SIG-M5 treated with dmso at 0.1 percent for 504 hours (cell line): ENCODE measurements around the gene FNBP1L.
A peak's percentile ranks its signal among the peaks of the same experiment; 100 is the strongest.

ENCODE experiments used
- DNase-seq: peaks from one replicate; lab custom pipeline; 2025; ENCODE audit not compliant: unreplicated experiment; lab: John Stamatoyannopoulos, UW

FNBP1L gene

DNA sequence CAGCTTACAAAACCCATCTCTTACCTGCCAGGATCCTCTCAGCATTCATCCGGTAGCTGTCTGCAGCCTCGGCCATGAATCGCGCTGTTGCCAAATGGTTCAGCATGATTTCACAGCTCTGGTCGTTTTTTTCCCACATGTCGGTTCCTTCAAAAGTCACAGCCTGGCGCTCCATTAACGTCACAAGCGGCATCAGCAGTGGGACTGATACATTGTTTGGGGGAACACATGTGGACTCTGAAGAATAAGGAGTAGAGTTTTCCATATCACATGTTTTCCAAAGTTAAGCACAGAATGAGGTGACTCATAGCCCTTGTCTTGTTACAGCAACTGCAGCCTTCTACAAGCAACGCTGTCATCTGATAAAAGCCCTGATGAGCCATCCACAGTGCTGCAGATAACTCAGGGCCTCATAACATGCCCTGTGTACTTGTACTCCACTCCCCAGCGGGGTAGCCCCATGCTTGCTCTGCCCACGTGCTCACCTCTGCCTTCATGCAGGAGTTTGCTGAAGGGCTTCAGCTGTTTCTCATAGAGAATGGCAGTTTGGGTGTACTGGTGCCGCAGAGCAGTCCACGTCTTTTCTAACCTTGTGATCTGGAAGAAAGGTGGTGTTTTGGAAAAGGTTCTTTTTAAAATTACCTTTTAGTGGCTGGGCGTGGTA, 119.5 kb downstream of the FNBP1L start:
- no peak for DNase-seq

DNA sequence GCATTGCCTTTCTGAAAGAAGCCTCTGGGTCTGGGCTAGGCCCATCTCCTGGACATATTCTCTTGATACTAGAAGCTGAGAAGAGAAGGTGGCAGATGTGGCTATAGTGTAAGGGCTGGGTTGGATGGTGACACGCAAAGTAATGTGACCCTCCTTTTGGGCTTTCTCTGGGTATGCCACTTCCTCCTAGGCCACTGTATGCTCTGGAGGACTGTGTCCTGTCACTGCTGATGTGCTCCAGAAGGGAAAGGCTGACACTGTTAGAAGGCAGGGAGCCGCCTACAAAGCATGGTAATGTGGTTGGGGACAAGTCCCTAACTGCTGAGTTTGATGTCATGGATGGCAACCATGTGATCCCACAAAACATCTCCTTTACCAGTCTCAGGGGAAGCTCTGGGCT, 121.6 kb downstream of the FNBP1L start:
- DNase-seq: no peak

DNA sequence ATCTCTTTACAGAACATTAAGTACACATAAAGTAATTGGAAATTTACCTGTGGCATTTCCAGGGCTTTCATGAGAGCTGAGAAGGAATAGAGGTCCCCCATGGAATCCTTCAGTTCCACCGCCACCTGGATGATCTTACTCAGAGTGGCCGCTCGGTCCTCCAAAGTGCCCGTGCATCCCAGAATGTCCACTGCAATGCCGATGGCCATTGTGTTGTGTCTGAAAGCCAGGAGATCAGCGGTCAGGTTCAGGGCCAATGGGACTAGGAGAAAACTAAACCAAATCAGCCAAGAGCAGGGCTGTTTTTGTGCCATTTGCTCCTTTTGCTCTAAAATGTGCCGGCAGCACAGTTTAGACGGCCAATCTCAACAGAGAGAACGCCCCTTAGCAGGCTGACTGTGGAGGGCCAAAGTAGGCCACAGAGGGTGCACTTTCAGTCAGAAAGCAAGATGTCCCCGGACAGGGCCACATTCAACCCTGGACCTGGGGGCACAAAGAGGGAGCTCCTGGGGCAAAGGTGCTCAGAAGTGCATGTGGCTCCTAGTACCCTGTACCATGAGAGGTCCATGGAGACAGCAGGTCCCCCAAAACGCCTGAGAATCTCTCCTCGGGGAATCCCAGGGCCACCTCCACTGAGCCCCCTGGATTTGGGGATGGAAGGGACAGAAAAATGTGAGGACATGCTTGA, 123.8 kb downstream of the FNBP1L start:
- no peak for DNase-seq

DNA sequence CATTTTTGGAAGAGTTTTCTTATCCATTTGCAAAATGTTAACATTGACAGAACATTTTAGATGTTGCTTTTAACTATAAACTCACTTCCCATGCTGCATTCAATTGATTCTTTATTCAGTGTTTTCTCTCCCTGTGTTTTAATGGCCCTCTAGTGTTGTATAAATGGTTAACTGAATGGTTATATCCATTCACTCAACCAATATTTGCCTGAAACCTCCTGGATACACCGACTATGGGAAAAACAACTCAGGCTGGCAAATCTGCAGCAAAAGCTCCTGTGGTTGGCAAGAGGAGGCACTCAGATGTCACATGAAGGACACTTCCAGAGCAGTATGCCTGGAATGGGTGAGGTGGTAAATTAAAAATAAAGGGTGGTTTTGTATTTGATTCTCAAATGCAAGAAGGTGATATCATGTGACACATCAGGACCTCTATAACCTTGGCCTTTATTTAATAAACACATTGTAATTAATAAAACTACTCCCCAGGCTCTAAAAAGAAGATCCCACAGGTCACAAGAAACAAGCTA, 126.1 kb downstream of the FNBP1L start:
- DNase-seq: no peak

DNA sequence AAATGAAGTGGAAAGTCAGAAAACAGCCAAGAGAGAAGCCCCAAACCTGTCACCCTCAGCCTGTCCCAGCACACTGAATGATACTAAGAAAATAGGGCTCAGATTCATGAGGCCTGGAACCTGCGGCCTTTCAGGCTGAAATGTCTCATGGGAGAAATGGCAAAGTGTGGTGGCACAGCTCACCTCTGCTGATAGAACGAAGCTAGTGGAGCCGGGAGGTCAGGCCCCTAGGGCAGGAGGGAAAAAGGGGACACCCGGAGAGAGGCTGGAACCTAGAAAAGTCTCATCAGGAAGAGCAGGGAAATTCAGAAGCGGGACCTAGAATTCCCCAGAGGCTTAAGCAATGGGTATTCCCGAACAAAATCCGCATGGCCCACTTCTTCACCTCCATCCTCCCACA, 126.6 kb downstream of the FNBP1L start:
- DNase-seq: no peak

DNA sequence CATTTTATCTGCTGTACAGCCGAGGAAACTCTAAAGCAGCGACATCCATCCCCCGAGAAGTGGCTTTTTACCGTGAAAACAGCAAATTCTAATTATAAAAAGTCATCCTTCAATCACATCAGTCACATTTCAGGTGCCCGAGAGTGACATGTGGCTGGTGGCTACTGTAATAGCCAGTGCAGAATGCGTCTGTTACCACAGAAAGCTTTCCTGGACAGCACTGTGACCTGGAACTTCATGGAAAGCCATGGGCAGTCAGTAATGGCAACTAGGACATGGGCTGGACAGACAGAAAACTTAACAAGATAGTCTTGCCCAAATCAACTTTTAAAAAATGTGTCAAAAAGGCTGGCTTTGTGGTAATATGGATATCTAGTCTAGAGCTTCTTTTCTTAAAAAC, 127.1 kb downstream of the FNBP1L start:
- DNase-seq: no peak

DNA sequence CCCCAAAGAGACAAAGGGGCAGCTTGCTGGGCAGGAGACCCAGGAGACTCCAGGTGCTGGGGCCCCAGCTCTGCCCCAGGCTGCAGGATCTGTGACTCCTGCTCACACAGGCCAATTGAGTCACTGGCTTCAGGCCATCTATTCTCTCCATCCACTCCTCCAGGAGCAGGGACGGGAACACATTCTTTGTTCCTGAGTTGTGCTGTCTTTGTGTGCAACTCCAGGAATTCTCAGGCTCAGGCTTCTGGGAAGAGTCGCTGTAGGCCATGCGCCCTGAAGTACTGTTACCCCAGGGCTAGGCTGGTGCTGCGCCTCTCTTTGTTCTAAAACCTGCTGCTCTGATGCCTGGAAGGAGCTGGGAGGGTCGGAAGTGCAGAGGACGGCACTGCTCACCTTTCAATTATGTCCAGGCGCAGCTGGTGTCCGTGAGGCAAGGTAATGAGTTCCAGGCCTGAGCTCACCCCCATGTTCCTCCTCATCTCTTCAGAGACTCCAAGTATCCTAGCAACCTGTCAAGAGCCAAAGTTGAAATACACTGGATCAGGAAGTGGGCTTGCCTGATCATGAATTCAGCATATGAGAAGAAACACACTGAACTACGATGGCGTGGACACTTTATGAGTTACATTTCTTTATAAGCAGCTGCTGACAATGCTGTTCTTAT, 127.8 kb downstream of the FNBP1L start:
- DNase-seq: no peak

DNA sequence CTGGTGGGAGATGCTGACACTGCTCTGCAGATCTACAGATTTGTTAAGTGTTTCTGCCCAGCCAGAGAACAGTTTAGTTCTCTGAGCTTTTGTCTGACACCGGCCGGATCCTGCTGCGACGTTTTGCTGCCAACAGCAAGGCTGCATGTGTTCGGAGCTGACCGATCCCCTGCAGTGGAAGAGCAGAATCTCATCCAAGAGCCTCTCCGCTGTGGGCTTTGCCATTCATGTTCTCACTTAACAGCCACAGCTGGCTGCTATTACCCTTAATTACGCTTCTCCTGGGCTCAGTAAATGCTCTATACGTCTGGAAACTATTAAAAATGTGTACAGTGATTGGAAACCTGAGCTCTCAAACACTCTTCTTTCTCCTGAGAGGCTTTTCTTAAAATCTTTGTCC, 128.4 kb downstream of the FNBP1L start:
- no peak for DNase-seq

DNA sequence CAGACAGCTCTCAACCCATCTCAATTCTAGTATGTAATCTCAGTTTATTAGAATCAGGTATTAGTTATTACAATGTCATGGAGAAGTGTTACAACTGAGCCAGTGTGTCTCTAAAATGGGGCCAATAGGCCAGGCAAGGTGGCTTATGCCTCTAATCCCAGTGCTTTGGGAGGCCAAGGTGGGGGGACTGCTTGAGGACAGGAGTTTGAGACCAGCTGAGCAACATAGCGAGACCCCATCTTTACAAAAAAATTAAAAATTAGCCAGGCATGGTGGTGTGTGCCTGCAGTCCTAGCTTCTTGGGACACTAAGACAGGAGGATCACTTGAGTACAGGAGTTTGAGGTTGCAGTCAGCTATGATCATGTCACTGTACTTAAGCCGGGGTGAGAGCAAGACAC, 128.8 kb downstream of the FNBP1L start:
- no peak for DNase-seq

DNA sequence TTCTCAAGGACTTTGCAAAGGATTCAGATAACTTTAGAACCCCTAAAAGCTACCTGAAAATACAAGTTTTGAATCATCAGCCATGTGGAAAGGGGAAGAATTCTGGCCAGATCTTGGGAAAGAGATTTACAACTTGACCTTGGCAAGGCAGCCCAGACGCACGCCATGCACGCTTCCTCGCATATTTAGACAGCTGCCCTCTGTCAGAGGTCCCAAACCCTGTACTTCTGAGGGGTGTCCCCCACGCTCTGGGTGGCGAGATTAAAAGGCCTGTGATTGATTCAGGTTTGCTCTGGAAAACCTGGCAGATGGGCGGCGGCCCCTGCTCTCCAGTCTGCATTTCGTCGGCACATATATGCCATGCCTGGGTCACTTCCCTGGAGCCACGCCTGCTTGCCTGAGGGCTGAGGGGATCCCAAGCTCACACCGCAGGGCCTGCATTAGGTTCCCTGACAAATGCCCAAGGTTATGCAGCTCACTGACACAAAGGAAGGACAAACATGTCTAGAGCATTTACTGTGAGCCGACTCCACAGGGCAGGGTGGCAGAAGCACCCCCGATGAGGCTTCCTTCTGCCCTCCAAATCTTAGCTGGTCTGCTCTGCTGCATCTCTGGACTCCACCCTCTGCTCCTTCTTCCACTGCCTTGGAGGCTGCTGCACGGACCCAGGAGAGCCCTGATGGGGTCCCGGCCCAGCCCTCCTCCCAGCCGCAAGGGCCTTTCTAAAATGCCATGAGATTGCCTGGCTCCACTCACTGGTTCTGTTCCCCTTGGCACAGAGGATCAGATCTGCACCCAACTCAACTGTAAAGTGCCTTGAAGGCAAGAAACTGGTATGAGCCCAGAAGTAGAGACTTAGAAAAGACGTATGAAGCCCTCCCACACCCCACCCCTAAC, 129.9 kb downstream of the FNBP1L start:
- DNase-seq: no peak

DNA sequence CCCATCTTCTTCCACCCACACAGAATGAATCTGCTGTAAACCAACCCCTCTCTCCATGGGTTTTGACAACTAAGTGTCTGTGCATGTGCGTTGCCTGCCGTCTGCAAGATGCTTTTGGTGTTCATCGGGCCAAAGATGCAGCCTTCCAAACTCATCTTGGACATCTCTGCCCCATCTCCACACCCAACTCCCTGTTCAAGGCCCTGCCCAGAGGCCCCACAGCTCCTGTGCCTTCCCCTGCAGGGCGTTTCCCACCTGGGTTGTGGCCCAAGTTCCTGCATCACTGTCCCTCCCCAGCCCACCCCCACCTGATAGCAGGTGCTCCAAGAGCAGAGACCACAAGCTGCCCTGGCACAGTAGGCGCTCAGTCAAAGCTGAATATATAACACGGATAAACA, 130.5 kb downstream of the FNBP1L start:
- DNase-seq: no peak

DNA sequence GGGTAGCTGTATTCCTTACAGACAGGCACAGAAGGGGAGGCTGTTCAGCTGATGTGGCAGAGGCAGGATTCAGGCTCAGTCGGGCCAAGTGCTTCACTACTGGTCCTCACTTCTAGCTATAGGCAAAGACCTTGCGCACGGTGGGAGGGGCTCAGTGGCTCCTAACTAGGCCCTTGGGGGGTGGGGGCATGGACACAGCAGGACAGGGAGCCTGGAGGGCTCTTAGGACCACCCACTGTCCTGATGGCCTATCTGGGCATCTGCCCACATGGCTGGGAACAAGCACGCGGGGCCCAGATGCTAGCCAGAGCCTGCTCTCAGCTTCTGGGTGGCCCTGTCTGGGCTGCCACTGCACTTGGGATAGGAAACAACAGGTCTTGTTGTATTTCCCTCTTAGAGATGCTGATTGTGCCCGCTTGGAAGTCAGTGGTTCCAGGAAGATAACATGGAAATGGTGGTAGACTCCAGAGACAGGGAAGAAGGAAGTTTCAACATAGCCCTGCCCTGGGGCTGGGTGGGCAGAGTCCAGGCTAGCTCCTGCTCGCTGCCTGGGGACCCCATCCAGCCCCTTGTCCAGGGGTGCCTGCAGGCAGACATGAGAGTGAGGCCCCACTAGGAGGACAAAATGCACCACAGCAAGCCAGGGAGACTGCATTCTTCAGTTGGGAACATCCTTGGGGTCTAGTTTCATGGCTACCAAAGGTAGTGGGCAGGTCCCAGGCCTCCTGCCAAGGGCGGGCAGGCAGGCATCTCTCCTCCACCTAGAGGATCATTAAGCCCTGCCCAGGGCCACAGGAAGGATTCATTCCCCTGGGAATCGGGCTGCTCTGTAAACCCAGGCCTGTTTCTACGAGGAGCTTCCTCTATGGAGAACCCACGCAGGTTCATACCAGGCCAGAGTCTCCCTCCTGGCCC, 131.2 kb downstream of the FNBP1L start:
- no peak for DNase-seq

DNA sequence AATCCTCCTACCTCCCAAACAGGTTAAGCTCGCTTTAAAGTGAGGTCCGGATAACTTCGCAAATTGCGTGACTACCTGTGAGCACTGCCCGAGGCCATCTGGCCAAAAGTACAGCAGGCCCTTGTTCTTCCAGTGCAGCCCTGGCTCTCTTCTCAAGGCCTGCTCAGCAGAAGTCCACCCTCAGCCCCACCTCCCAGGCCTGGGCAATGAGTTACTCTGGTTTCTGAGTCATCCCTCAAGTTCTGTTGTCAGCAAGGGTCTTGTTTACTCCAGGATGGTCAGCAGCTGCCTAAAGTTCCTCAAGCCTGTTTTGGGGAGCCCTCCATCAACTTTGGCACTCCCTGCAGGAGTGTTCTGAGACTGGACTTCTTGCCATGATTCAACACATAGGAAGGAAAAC, 132.0 kb downstream of the FNBP1L start:
- peak; percentile 9 for DNase-seq

DNA sequence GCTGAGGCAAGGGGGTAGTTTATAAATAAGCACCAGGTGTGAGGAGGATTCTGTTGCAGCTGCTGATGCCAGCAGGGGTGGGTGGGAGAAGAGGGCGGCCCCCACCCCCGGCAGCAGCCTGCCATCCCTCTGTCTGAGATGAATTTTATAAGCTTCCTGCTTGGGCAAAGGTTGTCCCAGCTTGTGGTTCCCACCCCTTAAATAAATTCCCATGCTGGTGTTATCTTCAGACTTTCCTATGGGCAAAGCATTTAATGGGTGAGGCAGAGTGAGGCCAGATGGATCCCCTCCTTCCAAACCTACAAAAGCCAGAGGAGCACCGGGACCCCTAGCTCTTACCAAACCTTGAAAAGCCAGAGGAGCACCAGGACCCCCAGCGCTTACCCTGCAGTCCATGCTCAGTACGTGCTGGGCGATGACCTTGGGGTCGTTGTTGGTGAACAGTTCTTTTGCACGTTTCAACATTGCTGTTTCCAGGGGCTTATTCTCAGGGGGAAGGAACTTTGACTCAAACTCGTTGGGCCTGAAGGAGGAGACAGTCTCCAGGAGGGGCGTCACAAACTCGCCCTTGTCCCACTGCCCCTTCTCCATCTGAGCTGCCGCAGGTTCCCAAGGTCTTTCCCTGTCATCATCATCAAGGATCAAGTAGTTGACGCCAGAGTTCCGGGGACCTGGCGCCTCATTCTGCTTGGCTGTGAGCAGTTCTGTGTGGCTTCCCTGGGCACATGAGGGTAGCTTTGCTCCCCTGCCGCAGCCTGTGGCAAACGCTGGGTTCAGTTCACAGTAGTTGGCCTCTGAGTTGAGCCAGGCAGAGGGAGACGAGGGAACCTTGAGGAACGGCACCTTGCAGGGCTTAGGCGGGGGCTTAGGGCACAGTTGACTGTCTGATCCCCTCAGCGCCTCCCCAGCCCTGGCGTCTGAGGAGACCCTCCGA, 134.3 kb downstream of the FNBP1L start:
- DNase-seq: no peak

DNA sequence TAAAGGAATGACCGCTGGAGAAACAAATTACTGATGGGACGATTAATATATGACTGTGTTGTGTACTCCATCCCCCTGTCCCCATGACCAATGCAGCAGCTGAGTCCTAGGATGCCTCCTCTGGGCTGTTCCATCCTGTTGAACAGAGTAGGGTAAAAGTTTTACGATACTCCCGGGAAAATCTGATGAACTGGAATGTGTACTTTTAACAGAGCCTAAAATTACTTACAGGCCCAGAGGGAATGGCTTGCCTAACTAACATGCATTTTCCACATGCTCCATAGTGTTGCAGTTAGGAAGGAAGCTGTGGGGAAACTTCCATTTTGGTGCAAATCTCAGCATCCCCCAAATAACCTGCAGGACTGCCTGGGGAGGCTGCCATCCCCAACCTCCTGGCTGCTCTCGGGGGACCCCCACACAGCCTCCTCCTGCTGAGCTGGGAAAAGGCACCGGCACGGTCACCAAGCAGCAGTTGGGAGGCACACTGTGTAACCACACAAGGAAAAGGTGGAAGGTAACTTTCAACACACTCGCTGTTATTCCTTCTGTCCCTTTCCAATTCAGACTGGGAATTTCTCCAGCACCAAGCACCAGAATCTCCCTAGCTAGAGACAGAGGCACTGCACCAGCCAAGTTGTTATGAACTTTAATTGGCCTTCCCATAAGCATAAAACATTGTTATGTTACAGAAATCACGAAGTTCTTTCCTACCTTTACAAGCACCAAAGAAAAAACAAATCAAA, 136.5 kb downstream of the FNBP1L start:
- DNase-seq: no peak

DNA sequence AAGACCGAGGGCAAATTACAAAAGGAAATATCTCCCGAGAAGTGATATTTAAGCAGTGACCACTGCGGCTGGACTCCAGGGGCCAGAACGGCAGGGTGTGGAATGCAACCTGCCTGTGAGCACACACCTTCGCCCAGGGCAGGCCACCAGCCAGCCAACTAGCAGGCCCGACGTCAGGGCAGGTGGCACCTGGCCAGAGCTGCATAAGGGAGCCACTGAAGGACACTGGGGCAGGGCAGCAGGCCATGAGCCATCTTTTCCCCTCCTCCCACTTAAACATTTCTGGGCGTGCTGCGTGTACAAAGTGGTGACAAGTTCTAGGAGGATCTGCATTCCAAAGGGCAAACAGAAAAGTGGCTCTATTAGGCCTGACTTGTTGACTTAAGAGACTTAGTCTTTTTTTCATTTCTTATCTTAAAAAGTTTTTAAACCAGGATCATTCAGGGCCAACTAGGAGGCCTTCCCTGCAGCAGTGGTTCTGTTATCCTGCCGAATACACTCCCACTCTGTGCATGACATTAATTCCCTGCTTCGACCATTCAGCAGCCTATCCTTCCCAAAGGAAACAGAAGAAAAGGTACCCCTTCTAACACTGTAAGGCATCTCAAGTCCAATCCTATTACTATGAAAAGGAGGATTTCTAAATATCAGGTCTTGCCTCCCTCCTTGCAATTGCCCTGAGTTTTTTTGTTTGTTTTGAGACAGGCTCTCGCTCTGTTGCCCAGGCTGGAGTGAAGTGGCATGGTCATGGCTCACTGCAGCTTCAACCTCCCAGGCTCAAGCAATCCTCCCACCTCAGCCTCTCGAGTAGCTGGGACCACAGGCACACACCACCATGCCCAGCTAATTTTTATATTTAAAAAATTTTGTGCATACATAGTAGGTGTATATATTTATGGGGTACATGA, 137.4 kb downstream of the FNBP1L start:
- no peak for DNase-seq

DNA sequence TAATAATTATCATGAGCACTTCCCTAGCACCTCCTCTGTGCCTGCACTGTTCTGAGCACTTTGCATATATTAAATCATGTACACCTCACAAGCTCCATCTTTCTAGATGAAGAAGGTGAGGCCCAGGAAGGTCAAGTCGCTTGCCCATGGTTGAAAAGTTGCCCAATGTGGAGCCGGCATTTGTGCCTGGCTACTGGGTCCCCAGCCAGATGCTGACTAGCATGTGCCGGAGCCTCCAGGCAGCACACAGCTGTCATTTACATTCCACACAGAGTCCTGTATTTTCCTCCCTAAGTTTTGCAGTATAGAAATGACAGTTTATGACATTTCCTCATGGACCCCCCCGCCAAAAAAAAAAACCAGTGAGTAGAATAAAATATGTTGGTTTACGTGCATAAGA, 139.4 kb downstream of the FNBP1L start:
- no peak for DNase-seq
